Keratinocyte (primary cell): ENCODE results near the gene TAGLN2.

Experiments
- EZH2 ChIP-seq: IDR thresholded peaks from one replicate; pipeline ENCODE4 v1.6.1; 2012; ENCODE audit warnings: inconsistent platforms, mild to moderate bottlenecking, low read length, moderate library complexity
- TF ChIP-seq, protein P1 (sequence below), 3 experiments: IDR thresholded peaks in 1 of 3; conservative IDR thresholded peaks in 1 of 3; optimal IDR thresholded peaks in 1 of 3; 2 replicates in 2 of 3; 3 replicates in 1 of 3; pipeline versions ENCODE3 to v1.5.1; 2011; ENCODE audit warnings: low read length in 3 of 3, mild to moderate bottlenecking in 3 of 3, moderate library complexity in 2 of 3, control low read depth in 1 of 3, inconsistent platforms in 1 of 3; ENCODE audit not compliant: insufficient read depth in 2 of 3; ENCODE audit errors: extremely low read depth in 1 of 3

DNA sequence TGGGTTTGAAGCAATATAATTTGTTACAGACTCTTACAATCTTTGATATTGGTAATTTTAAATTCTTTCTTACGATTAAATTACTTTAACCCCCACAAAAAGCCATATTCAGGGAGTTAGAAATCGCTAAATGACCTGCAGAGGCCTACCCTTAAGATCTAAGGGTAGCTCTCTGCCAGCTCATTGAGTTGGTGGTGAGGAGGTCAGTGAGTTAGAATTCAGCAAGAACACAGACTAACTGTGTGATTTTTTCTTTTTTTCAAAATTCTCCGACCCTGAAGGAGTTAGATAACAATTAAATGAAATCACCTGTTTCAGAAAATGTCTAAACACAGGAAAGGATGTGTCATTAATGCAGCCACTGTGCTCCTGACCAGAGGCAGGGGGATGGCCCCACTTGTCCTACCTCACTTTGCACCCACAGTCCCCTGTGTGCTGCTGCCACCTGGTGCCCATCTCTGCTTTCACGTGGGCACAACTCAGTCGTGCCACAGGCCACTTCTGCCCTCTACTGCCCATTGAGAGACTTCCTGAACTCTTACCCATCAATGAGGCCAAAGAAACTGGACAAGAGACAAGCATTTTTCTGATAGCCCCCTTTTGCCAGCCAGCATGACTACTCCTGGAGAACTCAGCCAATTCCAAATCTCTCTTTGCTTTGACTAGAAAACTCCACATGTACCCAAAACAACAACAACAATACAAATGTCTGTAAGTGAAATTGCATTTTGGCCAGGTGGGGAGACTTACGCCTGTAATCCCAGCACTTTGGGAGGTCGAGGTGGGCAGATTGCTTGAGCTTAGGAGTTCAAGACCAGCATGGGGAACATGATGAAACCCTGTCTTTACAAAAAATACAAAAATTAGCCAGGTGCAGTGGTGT lies 33.8 kb downstream of the TAGLN2 start:
- TF ChIP-seq, protein P1, sequence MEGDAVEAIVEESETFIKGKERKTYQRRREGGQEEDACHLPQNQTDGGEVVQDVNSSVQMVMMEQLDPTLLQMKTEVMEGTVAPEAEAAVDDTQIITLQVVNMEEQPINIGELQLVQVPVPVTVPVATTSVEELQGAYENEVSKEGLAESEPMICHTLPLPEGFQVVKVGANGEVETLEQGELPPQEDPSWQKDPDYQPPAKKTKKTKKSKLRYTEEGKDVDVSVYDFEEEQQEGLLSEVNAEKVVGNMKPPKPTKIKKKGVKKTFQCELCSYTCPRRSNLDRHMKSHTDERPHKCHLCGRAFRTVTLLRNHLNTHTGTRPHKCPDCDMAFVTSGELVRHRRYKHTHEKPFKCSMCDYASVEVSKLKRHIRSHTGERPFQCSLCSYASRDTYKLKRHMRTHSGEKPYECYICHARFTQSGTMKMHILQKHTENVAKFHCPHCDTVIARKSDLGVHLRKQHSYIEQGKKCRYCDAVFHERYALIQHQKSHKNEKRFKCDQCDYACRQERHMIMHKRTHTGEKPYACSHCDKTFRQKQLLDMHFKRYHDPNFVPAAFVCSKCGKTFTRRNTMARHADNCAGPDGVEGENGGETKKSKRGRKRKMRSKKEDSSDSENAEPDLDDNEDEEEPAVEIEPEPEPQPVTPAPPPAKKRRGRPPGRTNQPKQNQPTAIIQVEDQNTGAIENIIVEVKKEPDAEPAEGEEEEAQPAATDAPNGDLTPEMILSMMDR (optimal IDR thresholded peaks at IDR 0.05 in 1 of 3, IDR thresholded peaks at IDR 0.05 in 1 of 3, conservative IDR thresholded peaks at IDR 0.05 in 1 of 3; ENCODE audit: extremely low read depth in 1 of 3, insufficient read depth in 2 of 3, low read length in 3 of 3): peak; percentile 99 to 100 (median 100)
- TF ChIP-seq EZH2: no peak
